ENCODE results near the gene HTRA3.

GRCh38 chr4:8312976-8313375 is 43.4 kb downstream of the HTRA3 start:
- TF ChIP-seq EZH2 (IDR thresholded peaks at IDR 0.05; ENCODE audit: low read length, unreplicated experiment) (no peak), CTCF (conservative IDR thresholded peaks at IDR 0.05; ENCODE audit: low read depth, low read length) (no peak)
